G401 (cell line): ENCODE data around the gene ADGRF1. TPM values are rescaled to one million over a fixed set of nuclear protein-coding genes. Genes with fewer than 3 reads are reported as not detected.
"Not testable (repeated sequence)": the region's sequence is repeated elsewhere in the genome, so short reads cannot be mapped to it uniquely, and the experiment has no call there.

ENCODE experiments used
- DNase-seq: peaks from one replicate; pipeline ENCODE4 v3.0.0-alpha.2; 2015; ENCODE audit warnings: low spot score
- in situ Hi-C: cut with HindIII; loops from 2 replicates; pipeline ENCODE4 v1.10.0; 2016; ENCODE audit warnings: low sequenced_read_pairs, mixed read lengths
- total RNA-seq: library from RNA; depleted of rRNA; stranded (reverse); fragments of >200 nt; shearing (Covaris generic); gene quantifications from 2 replicates; pipeline ENCODE4 v1.2.3, GENCODE V29; 2014

The ADGRF1 gene
- total RNA-seq, 1 experiment from 2014 or later, result not detected

DNA sequence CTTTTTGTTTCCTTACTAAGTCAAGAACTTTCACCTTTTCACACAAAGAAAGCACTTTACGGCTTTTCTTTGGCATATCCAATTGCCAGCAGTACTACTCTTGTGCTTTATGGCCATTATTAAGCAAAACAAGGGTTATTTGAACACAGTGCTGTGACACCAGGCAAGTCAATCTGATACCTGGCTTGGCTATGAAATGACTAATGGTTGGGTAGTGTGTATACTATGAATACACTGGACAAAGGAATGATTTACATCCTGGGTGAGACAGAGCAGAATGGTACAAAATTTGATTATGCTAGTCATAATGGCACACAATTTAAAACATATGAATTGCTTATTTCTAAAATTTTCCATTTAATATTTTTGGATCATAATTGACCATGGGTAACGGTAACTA is 22.1 kb upstream of the ADGRF1 start:
- no peak for DNase-seq
- in situ Hi-C loops, result no loop called here

DNA sequence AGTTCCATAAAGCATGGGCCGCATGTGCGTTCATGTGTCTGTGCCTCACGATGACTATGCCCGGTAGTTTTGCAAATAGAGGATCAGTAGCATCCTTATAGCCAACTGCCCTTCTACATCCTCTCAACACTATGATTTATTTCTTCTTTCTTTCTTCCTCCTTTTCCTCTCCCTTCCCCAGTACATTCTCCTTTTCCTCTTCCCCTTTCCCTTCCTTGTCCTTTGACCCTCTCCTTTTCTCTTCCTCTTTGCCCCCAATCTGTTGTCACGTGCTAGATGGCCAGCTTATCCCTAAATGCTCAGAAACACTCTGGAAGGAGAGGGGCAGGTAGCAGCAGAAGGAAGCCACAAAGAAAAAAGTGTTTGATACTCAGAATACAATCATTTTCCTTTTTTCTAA is 20.2 kb upstream of the ADGRF1 start:
- DNase-seq, result no peak
- in situ Hi-C loops, result no loop called here

DNA sequence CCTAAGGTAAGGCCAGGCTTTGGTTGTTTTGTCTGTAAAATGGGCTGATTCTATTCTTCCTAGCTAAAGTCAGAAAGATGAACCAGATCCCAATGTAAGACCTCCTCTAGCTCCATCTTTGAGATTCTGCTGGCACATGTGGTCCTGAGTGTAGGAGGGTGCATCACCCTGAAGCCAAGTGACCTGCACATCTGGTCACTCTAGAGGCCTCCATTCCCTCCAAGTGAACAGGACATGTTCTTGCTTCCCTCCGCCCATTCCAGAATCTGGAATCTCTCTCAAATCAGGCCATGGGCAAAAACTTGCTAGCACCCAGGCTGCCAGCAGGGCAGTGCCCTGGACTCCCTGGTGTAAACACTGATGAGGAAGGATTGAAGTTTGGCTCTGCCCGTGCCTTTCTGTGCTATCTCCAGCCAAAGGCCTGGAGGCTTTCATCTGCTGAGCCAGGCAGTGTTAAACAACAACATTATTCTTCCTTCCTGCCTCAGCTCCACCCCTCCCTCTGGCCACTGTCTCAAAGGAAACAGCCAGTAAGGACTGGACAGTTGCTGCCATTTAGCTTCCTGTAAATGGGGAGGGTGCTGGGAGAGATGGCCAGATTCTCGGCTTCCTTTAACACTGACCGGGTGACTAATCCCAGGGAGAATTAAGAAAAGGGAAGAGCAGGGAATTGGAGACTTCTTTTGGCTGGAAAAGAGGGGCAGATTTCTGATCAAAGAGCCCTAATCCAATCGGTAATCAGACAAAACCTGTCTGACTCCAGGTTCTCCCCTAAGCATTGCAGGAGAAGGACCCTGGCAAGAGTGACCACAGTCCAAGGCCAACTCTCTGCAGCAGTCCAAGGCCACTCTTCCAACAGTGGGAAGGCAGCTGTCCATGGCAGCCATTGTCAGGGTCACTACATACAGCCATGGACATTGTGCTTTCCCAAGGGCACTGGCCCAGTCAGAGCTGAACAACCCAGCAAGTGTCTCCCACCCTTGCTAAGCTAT is 19.5 kb upstream of the ADGRF1 start:
- in situ Hi-C loops, result no loop called here
- no peak for DNase-seq

DNA sequence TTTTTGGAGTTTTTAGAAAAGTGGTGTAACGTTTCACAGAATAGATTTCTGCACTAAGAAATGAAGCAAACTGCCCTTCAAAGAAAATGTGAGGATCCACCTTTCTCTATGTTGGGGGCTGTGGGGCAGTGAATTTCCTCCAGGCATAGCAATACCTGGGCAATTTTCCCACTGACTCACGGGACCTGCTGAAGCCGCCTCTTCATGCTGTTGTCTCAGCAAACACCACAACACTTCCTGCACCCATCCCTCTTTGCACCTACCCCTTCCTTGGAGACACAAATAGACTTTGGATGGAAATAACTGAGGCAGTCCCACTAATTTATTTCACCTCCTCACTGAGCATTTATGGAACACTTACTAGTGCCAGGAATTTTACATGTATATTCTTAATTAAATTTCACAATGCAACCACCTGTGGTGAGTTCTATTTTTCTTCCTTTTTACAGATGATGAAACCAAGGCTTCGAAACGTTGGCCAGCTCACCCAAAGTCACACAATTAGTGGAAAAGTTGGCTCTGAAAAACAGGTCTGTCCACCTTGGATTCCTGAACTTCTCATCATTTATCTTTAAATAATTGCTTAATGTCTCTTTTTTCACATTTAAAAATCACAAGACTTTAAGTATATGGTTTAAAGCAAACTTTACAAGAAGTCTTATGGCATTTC is 17.2 kb upstream of the ADGRF1 start:
- DNase-seq, result no peak
- in situ Hi-C loops, result no loop called here

DNA sequence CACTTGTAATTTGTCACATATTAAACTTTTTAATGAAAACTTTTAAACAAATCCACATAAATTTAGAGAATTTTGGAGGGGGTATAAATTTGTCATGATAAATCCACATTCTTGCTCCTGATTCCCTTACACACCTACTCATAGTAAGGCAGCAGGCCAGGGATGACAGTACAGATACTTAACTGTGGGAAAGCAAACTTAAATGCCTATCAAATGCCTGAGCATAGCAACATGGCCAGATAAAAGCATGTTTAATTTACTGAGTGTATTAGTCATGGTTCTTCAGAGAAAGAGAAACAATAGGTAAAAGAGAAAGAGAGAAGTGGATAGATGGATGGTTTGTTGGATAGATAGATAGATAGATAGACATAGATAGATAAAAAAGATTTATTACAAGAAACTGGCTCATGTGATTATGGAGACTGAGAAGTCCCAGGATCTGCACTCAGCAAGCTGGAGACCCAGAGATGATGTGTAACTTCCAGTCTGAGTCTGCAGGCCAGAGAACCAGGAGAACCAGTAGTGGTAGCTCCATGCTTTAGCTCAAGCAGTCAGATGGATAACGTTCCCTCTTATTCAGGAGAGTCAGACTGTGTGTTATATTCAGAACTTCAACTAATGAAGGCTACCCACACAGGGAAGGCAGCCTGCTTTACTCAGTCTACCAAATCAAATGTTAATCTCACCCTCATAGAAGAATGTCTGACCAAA is 15.9 kb upstream of the ADGRF1 start:
- DNase-seq, result no peak
- in situ Hi-C loops, result no loop called here

DNA sequence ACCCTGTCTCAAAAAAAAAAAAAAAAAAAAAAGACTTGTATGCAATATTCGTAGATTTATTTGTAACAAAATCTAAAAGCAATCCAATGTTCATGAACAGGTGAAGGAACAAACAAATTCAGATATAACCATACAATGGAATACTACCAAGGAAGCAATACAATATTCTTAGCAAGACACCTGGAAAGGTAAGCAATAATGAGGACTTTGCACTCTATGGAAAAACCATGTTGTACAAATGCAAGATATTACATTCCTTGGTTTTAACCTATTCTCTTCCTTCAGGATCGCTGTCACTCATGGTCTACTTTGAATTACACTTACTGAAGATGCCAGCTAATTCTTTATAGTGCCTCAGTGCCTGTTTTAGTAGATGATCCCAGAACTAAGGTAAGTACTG is 14.7 kb upstream of the ADGRF1 start:
- in situ Hi-C loops, result no loop called here
- no peak for DNase-seq

DNA sequence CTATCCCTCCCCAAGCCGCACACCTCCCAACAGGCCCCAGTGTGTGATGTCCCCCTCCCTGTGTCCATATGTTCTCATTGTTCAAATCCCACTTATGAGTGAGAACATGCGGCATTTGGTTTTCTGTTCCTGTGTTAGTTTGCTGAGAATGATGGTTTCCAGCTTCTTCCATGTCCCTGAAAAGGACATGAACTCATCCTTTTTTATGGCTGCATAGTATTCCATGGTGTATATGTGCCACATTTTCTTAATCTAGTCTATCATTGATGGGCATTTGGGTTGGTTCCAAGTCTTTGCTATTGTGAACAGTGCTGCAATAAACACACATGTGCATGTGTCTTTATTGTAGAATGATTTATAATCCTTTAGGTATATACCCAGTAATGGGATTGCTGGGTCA is 12.2 kb upstream of the ADGRF1 start:
- in situ Hi-C loops, DNase-seq: not testable (repeated sequence)

DNA sequence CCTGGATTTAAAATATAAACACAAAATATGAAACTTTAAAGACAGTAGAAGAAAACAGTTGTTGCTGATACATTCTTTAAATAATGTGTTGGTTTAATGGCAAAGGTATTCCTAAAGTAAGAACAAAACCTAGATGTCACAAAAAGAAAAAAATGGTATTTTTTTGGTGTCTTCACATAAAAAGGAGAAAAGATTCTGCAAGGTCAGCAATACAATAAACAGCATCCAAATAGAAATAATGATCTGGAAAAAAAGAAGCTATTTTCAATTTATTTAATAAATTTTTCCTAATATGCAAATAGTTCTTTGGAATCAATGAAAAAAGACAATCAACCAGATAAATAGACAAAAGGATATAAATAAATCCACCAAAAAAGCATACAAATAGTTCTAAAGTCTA is 6.5 kb upstream of the ADGRF1 start:
- no peak for DNase-seq
- in situ Hi-C loops, result no loop called here

DNA sequence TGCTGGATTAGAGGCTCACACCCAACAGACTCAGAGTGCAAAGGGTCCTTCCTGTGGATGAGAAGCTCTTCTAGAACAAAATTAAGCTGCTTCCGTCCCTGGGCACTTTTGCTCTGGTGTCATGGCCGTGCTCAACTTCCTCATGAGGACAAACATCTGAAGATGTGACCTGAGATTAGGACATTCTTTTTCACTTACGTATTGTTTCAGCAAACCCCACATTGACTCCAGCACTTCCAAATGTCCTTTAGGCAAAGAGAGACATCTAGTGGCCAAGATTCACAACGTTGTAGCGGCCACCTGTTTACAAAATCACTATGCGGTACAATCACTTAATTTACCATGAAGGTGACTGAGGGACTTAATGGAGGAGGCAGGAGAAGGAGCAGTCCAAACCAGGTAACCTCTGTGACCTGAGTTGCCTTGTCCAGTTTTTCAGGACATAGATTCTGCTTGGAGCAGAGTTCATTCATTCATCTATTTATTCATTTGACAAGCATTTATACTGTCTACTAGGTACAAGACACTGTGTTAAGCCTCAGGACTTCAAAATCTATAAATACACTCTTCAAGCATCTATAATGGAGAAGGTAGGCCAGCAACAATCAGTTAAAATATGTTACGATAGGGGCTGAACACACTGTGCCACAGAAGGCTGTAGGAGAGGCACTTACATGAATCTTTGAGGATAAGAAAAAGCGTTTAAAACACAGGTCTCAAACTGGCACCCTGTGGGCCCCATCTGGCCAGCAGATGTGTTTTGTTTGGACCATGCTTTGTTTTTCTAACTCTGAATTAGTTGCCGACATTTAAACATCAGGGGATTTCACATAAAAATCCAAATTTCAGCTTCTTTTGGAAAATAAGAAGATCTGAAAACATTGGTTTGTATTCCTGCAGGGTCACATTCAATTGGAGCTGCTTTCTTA is 5.6 kb upstream of the ADGRF1 start:
- DNase-seq, result peak; percentile 85
- in situ Hi-C loops, result no loop called here

DNA sequence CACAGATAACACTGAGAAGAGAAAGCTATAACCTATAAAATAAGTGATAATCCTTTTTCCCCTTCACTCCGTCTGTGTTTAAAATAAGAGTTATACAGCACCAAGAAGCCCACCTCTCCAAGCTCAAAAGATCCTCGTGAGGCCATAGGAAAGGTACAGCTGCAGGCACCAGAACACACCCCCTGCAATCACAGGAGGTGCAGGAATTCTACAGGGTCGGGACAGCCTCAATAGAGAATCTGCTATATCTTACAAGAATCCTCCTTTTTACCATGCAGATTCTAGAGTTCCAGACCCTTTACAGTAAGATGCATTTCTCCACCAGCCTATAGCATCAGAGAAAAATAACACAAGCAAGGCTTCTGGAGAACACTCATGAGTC is 5.0 kb upstream of the ADGRF1 start:
- in situ Hi-C loops, result no loop called here
- peak; percentile 2 for DNase-seq

DNA sequence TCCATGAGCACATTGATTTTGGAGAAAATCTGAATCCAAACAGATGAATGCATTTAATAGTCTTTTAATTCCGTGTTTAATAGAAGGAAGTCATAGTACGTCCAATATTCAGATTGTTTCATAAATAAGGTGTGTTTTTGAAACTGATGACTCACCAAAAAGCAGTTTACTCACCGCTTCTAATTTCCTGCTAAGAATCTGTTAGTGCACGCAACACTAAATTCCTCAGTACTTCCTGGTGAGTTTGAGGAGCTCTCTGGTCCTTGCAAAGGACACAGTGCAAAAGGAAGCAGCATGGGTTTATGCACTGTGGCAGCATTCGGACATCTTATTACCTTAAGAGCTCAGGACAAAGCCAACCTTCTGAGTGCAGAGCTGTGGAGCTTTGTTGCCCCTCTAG is 2.3 kb upstream of the ADGRF1 start:
- in situ Hi-C loops, result no loop called here
- DNase-seq, result no peak

DNA sequence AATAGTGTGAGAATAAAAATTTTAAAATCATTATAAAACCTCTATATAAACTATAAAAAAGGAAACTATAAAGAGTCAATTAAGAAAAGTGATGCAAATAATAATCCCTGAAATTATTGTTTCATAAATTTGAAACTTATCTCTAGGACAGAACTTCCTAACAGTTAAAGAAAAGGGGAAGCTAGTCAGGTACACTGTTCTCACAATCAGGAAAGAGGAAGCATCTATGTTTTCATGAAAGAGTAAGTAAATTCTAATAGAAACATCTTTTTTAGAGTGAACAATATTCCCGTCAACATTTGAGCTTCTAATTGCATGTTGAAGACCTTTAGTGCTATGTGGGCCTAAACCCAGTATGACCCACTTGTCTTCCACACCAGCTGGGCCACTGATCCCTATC is 1.2 kb upstream of the ADGRF1 start:
- in situ Hi-C loops, result no loop called here
- no peak for DNase-seq

DNA sequence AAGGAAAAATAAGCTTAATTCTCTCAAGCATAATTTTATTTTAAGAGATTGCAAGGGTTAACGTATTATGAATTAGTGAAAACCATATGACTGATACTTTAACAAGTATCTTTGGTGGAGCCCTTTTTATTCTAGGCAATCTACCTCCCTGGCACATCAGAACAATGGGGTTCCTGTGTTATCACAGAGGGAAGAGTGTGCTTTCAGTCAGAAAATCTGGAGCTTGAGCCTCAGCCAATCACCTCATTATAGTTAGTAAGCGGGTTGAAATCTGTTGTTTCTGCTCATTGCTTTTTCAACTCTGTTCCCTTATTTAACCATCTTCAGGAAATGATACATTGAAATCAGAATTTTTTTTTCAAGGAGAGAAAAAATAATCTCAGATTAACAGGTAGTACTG is 391 bp downstream of the ADGRF1 start:
- in situ Hi-C loops, result no loop called here
- DNase-seq, result peak; percentile 74

DNA sequence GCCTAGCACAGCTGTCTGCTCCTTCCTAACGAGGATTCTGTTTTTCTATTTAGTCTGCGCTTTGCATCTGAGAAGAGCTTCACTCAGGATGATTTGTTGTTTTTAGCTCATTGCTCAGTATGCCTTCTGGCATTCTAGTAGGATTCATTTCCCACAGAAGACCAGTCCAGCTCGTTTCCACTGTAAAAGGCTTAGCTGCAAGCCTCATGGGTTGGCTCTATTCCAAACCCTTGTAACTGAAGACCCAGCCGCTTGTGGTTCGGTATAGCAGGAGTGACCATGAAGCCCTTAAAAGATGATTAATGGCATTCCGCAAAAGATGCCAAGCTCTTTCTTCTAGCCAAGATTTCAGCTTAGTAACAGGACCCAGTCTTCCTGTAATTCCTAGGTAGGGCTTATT is 7.2 kb downstream of the ADGRF1 start:
- DNase-seq, result peak; percentile 86
- in situ Hi-C loops, result no loop called here

DNA sequence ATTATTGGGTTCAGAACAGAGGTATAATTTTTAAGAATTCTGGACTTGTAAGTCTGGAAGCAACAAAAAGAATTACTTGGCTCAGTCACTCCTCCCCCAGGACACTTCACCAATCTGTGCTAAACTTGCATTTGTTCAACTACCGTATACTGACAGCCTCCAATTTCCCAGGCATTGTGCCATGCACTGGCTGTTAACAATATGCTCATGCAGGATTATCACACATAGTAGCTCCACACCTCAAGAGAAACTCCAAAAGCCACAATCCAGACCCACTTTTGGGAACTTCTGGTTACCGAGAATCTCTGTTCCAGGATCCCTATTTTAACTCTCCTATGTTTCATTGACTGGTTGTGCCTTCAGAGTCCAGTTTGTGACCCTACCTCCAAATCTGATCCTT is 7.7 kb downstream of the ADGRF1 start:
- in situ Hi-C loops, result no loop called here
- peak; percentile 89 for DNase-seq

DNA sequence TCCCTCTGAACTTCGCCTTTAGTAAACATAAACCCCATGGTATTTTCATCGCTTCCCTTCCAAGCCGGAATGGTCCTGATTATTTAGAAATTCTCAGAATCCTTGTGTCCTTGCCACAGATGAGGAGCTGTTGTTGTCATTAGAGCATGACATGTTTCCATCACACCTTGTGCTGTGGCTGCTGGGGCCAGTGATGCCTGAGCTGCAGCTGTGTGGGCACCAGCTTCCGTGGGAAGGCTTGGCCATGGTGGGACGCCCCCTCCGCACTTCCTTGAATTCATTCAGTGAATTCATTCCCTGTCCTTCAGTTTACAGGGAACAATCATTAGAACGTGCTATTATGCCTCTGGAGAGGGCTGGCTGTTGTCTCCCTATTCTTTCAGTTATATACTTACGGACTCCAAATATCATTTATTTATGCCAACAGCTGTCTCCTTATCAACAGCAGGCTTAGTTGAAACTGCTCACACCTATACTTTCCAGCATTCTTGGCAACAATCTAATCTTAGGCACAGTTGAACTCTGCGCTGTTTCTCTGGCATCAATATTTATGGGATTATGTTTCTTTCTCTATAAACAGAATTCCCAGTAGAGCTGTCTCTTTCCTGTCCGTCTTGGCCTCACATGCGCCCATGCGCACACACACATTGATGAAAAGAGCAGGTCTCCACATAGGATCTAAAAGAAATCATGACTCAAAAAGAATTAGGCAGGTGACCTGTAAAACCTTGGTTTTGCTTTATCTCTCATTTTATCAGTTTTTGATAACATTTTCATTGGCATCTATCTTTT is 9.0 kb downstream of the ADGRF1 start:
- no peak for DNase-seq
- in situ Hi-C loops, result no loop called here

DNA sequence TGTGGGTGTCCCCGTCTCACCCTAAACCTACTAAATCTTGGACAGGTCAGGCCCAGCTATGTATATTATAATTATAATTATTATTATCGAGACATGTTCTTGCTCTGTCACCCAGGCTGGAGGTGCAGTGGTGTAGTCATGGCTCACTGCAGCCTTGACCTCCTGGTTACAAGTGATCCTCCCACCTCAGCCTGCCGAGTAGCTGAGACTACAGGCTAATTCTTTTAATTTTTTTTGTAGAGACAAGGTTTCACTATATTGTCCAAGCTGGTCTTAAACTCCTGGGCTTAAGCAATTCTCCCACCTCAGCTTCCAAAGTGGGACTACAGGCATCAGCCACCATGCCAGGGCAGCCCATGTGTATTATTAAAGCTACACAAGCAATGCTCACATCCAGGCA is 10.5 kb downstream of the ADGRF1 start:
- DNase-seq, result no peak
- in situ Hi-C loops, result no loop called here

DNA sequence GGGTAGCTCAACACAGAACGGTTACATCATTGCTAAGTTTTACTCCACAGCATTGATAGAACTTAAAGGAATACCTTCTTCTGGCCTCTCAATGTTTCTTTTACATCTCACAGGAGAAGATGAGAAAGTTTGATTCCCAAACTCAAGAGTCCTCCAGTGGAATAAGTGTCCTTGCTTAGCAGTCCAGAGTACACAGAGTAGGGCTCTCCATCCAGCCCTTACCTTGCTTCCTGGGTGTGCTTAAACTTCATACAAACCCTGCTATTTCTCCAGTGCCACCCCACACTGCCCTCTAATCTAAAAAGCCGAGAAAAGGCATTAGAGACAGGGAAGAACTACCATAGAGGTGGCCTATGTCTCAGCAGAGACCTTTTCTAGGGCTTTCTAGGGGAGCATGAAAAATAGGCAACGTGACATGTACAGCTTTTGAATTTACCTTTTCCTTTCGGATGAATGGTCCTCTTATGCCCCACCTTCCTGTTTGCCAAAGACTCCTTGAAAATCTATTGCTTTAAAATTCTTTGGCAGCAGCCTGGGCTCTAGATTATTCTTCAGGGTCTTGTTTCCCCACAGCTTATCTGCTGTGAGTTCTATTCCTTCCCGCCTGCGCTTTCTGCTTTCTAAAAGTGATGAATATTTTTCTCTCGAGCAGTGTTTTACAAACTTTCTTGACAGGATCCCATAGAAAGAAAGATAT is 12.1 kb downstream of the ADGRF1 start:
- DNase-seq, result no peak
- in situ Hi-C loops, result no loop called here
